Loucy (cell line): ENCODE results near the gene TMEM164.

Experiments
- H2AFZ ChIP-seq: fragments of 200-600 bp; sonication (generic); 2 replicates; pipeline ENCODE4 v1.6.0; 2016; ENCODE audit warnings: antibody characterized with exemption, mild to moderate bottlenecking, low read length, moderate library complexity
- H3F3A ChIP-seq: fragments of 200-600 bp; 2 replicates; pipeline ENCODE4 v1.6.0; 2016; ENCODE audit warnings: antibody characterized with exemption, low read depth, mild to moderate bottlenecking
- H3K27me3 ChIP-seq: fragments of 200-600 bp; sonication (generic); 2 replicates; pipeline ENCODE4 v1.6.1; 2014; ENCODE audit warnings: low read length, mild to moderate bottlenecking; ENCODE audit not compliant: insufficient read depth, poor library complexity, severe bottlenecking
- H3K36me3 ChIP-seq: fragments of 200-600 bp; sonication (generic); 2 replicates; pipeline ENCODE4 v1.6.1; 2016; ENCODE audit warnings: low read length; ENCODE audit not compliant: insufficient read depth
- H3K4me1 ChIP-seq: fragments of 200-600 bp; sonication (generic); 2 replicates; pipeline ENCODE4 v1.5.1; 2014; ENCODE audit warnings: low read length, mild to moderate bottlenecking; ENCODE audit not compliant: insufficient read depth, poor library complexity, severe bottlenecking
- H3K4me2 ChIP-seq: fragments of 200-600 bp; sonication (generic); 2 replicates; pipeline ENCODE4 v1.6.0; 2014; ENCODE audit warnings: antibody characterized with exemption, low read length, low read depth, mild to moderate bottlenecking; ENCODE audit not compliant: poor library complexity, severe bottlenecking
- H3K4me3 ChIP-seq: fragments of 200-600 bp; sonication (generic); 2 replicates; pipeline ENCODE4 v1.5.1; 2014; ENCODE audit warnings: low read length, mild to moderate bottlenecking, mixed read lengths; ENCODE audit not compliant: poor library complexity, severe bottlenecking
- H3K79me2 ChIP-seq: fragments of 200-600 bp; sonication (generic); 2 replicates; pipeline ENCODE4 v1.6.1; 2014; ENCODE audit warnings: low read length; ENCODE audit not compliant: insufficient read depth
- H3K9ac ChIP-seq: fragments of 200-600 bp; sonication (generic); 2 replicates; pipeline ENCODE4 v1.6.0; 2014; ENCODE audit warnings: mild to moderate bottlenecking, low read depth, low read length, moderate library complexity; ENCODE audit not compliant: poor library complexity, severe bottlenecking
- H3K9me2 ChIP-seq: fragments of 200-600 bp; sonication (generic); replicated peaks from 2 replicates; pipeline ENCODE4 v1.6.1; 2016; ENCODE audit warnings: low read depth, low read length, mixed read lengths
- H3K9me3 ChIP-seq: fragments of 200-600 bp; sonication (generic); 2 replicates; pipeline ENCODE4 v1.6.1; 2014; ENCODE audit warnings: mild to moderate bottlenecking, antibody characterized with exemption, low read length, low read depth; ENCODE audit not compliant: insufficient read depth
- H4K20me1 ChIP-seq: fragments of 200-600 bp; sonication (generic); 2 replicates; pipeline ENCODE4 v1.6.0; 2014; ENCODE audit warnings: antibody characterized with exemption, low read length, mild to moderate bottlenecking; ENCODE audit not compliant: insufficient read depth, poor library complexity, severe bottlenecking
- EZH2phosphoT487 ChIP-seq: fragments of 200-600 bp; IDR thresholded peaks from 2 replicates; pipeline ENCODE4 v1.6.1; 2018; ENCODE audit warnings: antibody characterized with exemption, mild to moderate bottlenecking, moderate library complexity, borderline replicate concordance
- TF ChIP-seq, protein P1 (sequence below): fragments of 200-600 bp; sonication (generic); conservative IDR thresholded peaks from 2 replicates; pipeline ENCODE4 v1.5.1; 2014; ENCODE audit warnings: mild to moderate bottlenecking, antibody characterized with exemption, low read length

Gene TMEM164

DNA sequence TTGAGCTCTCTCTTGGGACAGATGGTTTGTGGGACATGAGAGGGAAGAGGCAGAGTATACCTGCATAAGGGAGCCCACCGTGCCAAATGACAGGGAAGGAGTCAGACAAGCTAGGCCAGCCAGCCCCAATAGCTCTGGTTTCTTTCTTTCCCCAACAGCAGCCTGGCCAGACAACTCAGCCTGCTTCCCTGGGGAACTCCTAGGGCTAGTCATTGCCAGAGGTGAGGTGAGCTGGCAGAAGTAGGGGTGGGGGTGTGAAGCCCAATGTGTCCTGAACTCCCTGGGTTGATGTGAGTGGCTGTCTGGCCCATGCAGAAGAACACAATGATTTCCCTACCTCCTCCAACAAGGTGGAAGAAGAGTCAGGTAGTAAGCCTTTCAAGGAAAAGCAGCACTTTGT, 179.4 kb downstream of the TMEM164 start:
- H3K36me3 ChIP-seq, result peaks cover 4% of the 10 kb centered on the region; the same call in 1 of the 2 replicates
- H3K4me1 ChIP-seq, result peaks cover 11% of the 10 kb centered on the region
- H4K20me1 ChIP-seq, result no peaks in the 10 kb centered on the region
- no peaks in the 10 kb centered on the region for H3K27me3 ChIP-seq
- TF ChIP-seq, protein P1, sequence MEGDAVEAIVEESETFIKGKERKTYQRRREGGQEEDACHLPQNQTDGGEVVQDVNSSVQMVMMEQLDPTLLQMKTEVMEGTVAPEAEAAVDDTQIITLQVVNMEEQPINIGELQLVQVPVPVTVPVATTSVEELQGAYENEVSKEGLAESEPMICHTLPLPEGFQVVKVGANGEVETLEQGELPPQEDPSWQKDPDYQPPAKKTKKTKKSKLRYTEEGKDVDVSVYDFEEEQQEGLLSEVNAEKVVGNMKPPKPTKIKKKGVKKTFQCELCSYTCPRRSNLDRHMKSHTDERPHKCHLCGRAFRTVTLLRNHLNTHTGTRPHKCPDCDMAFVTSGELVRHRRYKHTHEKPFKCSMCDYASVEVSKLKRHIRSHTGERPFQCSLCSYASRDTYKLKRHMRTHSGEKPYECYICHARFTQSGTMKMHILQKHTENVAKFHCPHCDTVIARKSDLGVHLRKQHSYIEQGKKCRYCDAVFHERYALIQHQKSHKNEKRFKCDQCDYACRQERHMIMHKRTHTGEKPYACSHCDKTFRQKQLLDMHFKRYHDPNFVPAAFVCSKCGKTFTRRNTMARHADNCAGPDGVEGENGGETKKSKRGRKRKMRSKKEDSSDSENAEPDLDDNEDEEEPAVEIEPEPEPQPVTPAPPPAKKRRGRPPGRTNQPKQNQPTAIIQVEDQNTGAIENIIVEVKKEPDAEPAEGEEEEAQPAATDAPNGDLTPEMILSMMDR, result no peak
- TF ChIP-seq EZH2phosphoT487, result no peak
- H3K9ac ChIP-seq, result no peak overlapping the region
- H3K4me3 ChIP-seq, result no peak overlapping the region
- no peaks in the 10 kb centered on the region for H3K79me2 ChIP-seq
- no peaks in the 10 kb centered on the region for H3K9me2 ChIP-seq
- H3F3A ChIP-seq, result peaks cover 8% of the 10 kb centered on the region; the same call in 1 of the 2 replicates
- H2AFZ ChIP-seq, result no peak overlapping the region
- H3K9me3 ChIP-seq, result no peaks in the 10 kb centered on the region
- H3K4me2 ChIP-seq, result no peak overlapping the region

DNA sequence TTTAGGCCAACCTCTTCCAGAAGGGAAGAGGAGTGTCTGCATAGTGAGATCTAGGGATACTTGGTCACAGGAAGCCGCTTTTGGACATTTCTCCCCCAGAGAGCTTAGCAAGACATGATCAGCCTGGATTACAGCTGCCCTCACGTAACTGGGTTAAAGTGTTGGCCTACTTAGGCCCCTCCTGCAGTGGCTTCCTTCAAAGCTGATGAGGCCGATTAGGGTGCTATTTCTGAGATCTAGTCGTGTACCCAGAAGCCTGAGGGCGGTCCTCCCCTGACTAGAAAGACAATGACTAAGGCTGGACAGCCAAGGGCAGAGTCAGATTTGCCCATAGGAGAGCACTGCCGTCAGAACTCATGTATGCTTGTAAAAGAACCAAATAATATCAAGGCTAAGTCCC, 180.0 kb downstream of the TMEM164 start:
- Histone ChIP-seq H3K36me3 (peaks cover 4% of the 10 kb centered on the region; the same call in 1 of the 2 replicates), H3K4me1 (peaks cover 11% of the 10 kb centered on the region), H3K4me2 (no peak overlapping the region), H2AFZ (no peak overlapping the region), H3K9ac (no peak overlapping the region), H3F3A (peaks cover 8% of the 10 kb centered on the region; the same call in 1 of the 2 replicates), H3K4me3 (no peak overlapping the region), H3K9me2 (no peaks in the 10 kb centered on the region), H3K27me3 (no peaks in the 10 kb centered on the region), H3K9me3 (no peaks in the 10 kb centered on the region), H4K20me1 (no peaks in the 10 kb centered on the region), H3K79me2 (no peaks in the 10 kb centered on the region)
- TF ChIP-seq EZH2phosphoT487, result no peak
- TF ChIP-seq, protein P1, result no peak

DNA sequence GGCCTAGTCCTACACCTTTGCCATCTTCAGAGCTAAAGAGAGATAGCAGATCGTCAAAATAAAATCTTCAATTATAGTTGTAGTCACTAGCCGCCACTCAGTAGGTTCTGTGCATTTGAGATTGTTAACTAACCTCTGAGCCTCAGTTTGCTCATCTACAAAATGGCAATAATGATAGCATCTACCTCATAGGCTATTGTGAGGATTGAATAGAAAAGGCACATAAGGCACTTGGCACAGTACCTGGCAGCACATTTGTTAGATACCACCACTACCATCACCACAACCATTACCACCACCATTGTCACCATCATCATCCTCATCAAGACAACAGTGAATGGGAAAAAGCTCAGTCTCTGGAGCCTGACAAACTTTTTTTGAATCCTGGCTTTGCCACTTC, 180.4 kb downstream of the TMEM164 start:
- Histone ChIP-seq H3K4me1 (peaks cover 11% of the 10 kb centered on the region), H3K27me3 (no peaks in the 10 kb centered on the region), H3K9ac (no peak overlapping the region), H3K4me2 (no peak overlapping the region), H2AFZ (no peak overlapping the region), H3K79me2 (no peaks in the 10 kb centered on the region), H4K20me1 (no peaks in the 10 kb centered on the region), H3F3A (peaks cover 8% of the 10 kb centered on the region; the same call in 1 of the 2 replicates), H3K9me2 (no peaks in the 10 kb centered on the region), H3K36me3 (peaks cover 4% of the 10 kb centered on the region; the same call in 1 of the 2 replicates), H3K4me3 (no peak overlapping the region), H3K9me3 (no peaks in the 10 kb centered on the region)
- TF ChIP-seq EZH2phosphoT487, result no peak
- TF ChIP-seq, protein P1, result no peak
